ACC112 (cell line): ENCODE measurements around the gene MOAP1.
"Not testable (repeated sequence)": the region's sequence is repeated elsewhere in the genome, so short reads cannot be mapped to it uniquely, and the experiment has no call there.

Experiments
- H2AFZ ChIP-seq: fragments of 200-600 bp; sonication (generic); one replicate; pipeline ENCODE4 v1.6.0; 2017; ENCODE audit warnings: antibody characterized with exemption, low read length; ENCODE audit not compliant: unreplicated experiment
- H3K27ac ChIP-seq: fragments of 200-600 bp; sonication (generic); 2 replicates; pipeline ENCODE4 v1.5.1; 2014; ENCODE audit warnings: low read depth, mild to moderate bottlenecking, antibody characterized with exemption, low read length, moderate library complexity
- H3K27me3 ChIP-seq: fragments of 200-600 bp; sonication (generic); 2 replicates; pipeline ENCODE4 v1.6.1; 2014; ENCODE audit warnings: mild to moderate bottlenecking, antibody characterized with exemption, low read length, moderate library complexity, mixed read lengths; ENCODE audit not compliant: insufficient read depth
- H3K36me3 ChIP-seq: fragments of 200-600 bp; sonication (generic); 2 replicates; pipeline ENCODE4 v1.6.1; 2016; ENCODE audit warnings: mild to moderate bottlenecking, antibody characterized with exemption, low read length, moderate library complexity, mixed read lengths; ENCODE audit not compliant: insufficient read depth
- H3K4me1 ChIP-seq: fragments of 200-600 bp; sonication (generic); one replicate; pipeline ENCODE4 v1.6.1; 2016; ENCODE audit warnings: low read length, mixed read lengths; ENCODE audit not compliant: insufficient read depth, unreplicated experiment, control insufficient read depth
- H3K4me3 ChIP-seq: fragments of 200-600 bp; sonication (generic); 2 replicates; pipeline ENCODE4 v1.5.1; 2014; ENCODE audit warnings: mild to moderate bottlenecking, low read depth, low read length
- H3K79me2 ChIP-seq: fragments of 200-600 bp; sonication (generic); one replicate; pipeline ENCODE4 v1.6.0; 2016; ENCODE audit warnings: low read length; ENCODE audit not compliant: control insufficient read depth, unreplicated experiment, insufficient read depth

The MOAP1 gene

DNA sequence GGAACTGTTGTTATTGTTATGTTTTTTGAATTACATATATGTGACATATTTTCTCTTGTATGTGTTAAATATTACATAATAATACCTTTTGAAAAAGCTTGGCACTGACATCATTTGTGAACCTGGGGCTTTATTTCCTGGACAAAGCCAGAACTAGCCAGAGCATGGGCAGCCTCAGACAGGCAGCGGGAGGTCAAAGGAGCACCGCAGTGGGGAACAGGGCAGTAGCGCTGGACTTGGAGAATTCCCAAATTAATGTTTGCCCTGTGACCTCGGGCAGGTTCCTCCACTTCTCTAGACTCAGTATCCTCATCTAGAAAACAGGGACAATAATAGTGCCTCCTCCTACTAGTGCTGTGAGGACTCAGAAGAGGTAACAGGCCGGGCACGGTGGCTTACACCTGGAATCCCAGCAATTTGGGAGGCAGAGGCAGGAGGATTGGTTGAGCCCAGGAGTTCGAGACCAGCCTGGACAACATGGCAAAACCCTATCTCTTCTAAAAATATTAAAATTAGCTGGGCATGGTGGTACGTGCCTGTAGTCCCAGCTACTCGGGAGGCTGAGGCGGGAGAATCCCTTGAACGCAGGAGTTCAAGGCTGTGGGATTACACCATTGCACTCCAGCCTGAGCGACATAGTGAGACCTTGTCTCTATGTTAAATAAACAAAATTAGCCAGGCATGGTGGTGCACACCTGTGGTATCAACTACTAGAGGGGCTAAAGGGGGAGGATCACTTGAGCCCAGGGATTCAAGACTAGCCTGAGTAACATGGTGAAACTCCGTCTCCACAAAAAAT lies 41.6 kb downstream of the MOAP1 start:
- Histone ChIP-seq H3K36me3 (no peaks in the 10 kb centered on the region), H2AFZ (no peak overlapping the region), H3K27ac (no peak overlapping the region), H3K4me1 (no peaks in the 10 kb centered on the region), H3K4me3 (no peak overlapping the region), H3K27me3 (no peaks in the 10 kb centered on the region), H3K79me2 (no peaks in the 10 kb centered on the region)

DNA sequence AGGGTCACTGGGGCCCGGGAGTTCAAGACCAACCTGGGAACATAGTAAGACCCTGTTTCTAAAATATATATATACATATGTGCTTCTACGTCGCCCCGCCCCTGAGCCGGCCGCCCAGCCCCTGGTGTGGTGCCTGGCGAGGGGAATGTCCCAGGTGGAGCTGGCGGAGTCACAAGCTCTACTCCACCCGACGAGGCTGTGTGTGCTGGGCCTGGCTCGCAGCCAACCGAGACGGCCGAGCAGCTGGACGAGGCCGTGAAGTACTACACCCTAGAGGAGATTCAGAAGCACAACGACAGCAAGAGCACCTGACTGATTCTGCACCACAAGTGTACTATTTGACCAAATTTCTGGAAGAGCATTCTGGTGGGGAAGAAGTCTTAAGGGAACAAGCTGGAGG lies 46.8 kb downstream of the MOAP1 start:
- H3K4me3 ChIP-seq: no peak overlapping the region
- no peaks in the 10 kb centered on the region for H3K27me3 ChIP-seq
- no peaks in the 10 kb centered on the region for H3K36me3 ChIP-seq
- H3K4me1 ChIP-seq: peaks cover 9% of the 10 kb centered on the region
- no peak overlapping the region for H3K27ac ChIP-seq
- no peak overlapping the region for H2AFZ ChIP-seq
- no peaks in the 10 kb centered on the region for H3K79me2 ChIP-seq

DNA sequence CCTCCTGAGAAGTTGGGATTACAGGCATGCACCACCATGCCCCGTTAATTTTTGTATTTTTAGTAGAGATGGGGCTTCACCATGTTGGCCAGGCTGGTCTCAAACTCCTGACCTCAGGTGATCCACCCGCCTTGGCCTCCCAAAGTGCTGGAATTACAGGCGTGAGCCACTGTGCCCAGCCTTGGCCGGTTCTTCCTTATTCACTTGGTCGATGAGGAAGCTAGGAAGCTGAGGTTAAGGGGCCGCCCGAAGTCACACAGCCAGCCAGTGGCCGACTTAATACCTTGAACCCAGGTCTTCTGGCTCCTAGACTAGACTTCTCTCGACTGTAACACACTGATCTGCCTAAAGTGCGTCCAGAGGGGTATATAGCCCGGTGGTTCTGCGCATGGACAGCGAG lies 48.2 kb downstream of the MOAP1 start:
- not testable (repeated sequence) for H3K27me3 ChIP-seq, H2AFZ ChIP-seq, H3K36me3 ChIP-seq, H3K4me1 ChIP-seq, H3K27ac ChIP-seq, H3K79me2 ChIP-seq, H3K4me3 ChIP-seq

DNA sequence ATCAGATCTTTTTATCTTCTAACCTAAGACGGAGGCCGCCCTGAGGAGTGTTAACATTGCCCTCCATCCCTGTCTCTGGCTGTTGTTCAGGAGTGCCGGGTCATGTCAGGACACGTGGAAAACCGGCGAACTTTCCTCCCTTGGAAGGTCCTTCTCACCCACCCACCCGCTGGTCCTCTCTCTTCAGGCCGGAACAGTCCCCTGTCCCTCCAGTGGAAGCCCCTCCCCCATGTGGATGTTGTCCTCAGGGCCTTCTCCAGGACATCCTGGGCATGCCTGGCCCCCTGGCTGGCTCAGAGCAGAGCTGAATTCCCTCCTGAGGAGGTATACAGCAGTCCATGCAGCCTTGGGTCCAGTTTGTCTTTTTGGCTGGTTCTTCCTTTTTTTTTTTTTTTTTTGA lies 48.7 kb downstream of the MOAP1 start:
- Histone ChIP-seq H3K27me3 (no peaks in the 10 kb centered on the region), H3K27ac (no peak overlapping the region), H2AFZ (no peak overlapping the region), H3K4me3 (no peak overlapping the region), H3K4me1 (peaks cover 9% of the 10 kb centered on the region), H3K79me2 (no peaks in the 10 kb centered on the region), H3K36me3 (no peaks in the 10 kb centered on the region)

DNA sequence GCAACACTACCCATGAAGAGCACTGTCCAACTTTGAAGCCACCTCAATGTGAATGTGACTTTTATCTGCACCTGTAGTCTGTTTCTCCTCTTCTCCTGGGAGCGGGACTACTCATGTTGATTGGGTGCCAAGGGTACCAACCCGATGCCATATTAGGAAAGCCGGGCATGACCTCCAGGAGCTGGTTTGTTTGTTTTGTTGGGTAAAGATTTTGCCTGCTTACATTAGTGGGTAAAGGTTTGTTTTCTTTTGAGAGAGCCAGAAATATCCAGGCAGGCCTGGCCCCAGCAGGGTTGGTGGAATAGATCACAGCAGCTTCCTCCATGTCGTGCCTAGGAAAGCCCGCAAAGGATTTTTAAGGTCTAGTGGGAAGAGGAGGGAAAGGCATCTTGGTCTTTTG lies 49.3 kb downstream of the MOAP1 start:
- Histone ChIP-seq H2AFZ (no peak overlapping the region), H3K4me1 (peaks cover 9% of the 10 kb centered on the region), H3K27me3 (no peaks in the 10 kb centered on the region), H3K79me2 (no peaks in the 10 kb centered on the region), H3K36me3 (no peaks in the 10 kb centered on the region), H3K4me3 (no peak overlapping the region), H3K27ac (no peak overlapping the region)

DNA sequence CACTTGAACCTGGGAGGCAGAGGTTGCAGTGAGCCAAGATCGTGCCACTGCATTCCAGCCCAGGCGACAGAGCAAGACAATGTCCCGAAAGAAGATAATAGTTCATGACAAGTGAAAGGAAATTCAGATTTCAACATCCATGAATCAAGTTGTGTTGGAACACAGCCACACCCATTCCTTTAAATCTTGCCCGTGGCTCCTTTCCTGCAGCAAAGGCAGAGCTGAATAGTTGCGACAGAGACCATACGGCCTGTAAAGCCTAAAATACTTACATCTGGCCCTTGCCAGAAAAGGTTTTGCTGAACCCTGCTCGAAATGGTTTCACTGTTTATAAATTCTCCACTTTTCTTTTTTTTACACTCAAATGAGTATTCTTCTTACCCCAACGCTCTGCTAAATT lies 51.2 kb downstream of the MOAP1 start:
- H3K27ac ChIP-seq: peak overlapping the region; percentile 47; the same call in 1 of the 2 replicates
- H2AFZ ChIP-seq: no peak overlapping the region
- no peak overlapping the region for H3K4me3 ChIP-seq
- no peaks in the 10 kb centered on the region for H3K79me2 ChIP-seq
- H3K4me1 ChIP-seq: peaks cover 9% of the 10 kb centered on the region
- H3K27me3 ChIP-seq: no peaks in the 10 kb centered on the region
- H3K36me3 ChIP-seq: no peaks in the 10 kb centered on the region

DNA sequence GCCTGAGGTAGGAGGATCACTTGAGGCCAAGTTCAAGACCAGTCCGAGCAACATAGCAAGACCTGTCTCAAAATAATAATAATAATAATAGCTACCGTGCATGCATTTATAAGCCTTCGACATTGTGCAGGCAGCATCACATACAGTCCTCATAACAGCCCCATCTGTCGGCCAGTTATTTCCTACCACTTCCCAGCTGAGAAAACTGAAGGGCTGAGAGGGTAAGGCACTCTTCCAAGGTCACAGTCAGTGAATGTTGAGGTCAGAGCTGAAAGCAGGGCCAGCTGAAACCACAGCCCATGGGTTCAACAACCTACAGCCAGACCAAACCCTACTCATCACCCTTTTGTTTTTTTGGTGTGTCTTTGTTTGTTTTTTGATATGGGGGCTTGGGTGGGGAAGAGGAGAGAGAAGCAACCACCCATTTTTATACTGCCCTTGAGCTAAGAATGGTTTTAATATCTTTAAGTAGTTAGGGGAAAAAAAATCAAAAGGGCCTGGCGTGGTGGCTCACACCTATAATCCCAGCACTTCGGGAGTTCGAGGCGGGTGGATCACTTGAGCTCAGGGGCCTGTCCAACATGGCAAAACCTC lies 52.1 kb downstream of the MOAP1 start:
- Histone ChIP-seq H3K4me1 (peaks cover 9% of the 10 kb centered on the region), H3K79me2 (no peaks in the 10 kb centered on the region), H3K27me3 (no peaks in the 10 kb centered on the region), H2AFZ (no peak overlapping the region), H3K36me3 (no peaks in the 10 kb centered on the region), H3K27ac (no peak overlapping the region), H3K4me3 (no peak overlapping the region)
